ENCODE measurements around the gene HAPSTR1.

Gene HAPSTR1

DNA sequence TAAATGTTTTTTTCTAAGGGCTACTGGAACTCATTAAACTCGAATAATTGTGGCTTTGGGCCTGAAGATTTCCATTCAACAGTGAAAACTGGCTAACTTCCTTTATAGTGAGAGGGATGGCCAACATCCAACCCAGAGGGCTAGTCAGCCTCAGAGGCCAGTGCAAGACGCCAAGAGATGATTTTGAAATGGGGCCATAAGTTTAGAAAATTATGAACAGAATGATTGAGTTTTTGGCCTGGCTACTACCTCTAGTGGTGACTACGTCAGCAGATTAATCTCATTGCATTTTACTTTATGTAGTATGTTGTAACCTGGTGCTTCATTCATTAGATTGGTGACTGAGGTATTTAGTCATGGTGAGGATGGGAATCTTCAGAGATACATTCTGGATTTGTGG is 28.4 kb downstream of the HAPSTR1 start:
- TF ChIP-seq HDGF (IDR thresholded peaks at IDR 0.05; ENCODE audit: borderline replicate concordance), result no peak
- TF ChIP-seq ZNF384 (IDR thresholded peaks at IDR 0.05), result no peak
- no peak for TF ChIP-seq FOXA1 (IDR thresholded peaks at IDR 0.05)
- ChIA-PET CTCF (interaction anchor here (0.6 kb wide), 1 partner anchor 601 kb away, joined by 3 read pairs; no protein-coding TSS in a partner anchor), POLR2A (no interaction called here)
- DNase-seq (ENCODE audit: extremely low spot score), result no peak

GRCh38 chr16:9122342-9122741 is 30.9 kb downstream of the HAPSTR1 start:
- CTCF ChIA-PET, result interaction anchor here (0.8 kb wide), 1 partner anchor 17 kb away, joined by 4 read pairs; no protein-coding TSS in a partner anchor
- no peak for TF ChIP-seq CTBP1 (IDR thresholded peaks at IDR 0.05; ENCODE audit: borderline replicate concordance)
- no peak for TF ChIP-seq L3MBTL2 (conservative IDR thresholded peaks at IDR 0.05)
- POLR2A ChIA-PET, result no interaction called here
- no peak for DNase-seq (ENCODE audit: extremely low spot score)

DNA sequence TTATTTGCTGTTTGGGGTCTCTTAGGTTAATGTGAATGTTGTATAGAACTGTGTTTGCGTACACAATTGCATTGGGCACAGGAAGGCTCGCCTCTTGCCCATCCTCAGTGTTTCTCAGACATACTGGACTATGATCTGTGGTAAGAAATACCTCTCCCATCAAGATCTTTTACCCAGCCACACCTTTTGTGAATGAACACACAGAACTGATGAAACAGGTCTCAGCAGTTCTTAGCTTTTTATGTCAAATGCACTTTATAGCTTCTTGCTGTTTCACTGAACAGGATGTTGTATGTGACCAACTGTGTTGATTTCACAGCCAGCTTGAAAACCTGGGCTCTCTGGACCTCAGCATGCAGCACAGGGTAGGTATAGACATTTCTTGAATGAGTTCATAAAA is 31.5 kb downstream of the HAPSTR1 start:
- no peak for DNase-seq (ENCODE audit: extremely low spot score)
- no peak for TF ChIP-seq TARDBP (IDR thresholded peaks at IDR 0.05)
- TF ChIP-seq SP1 (IDR thresholded peaks at IDR 0.05), result no peak
- TF ChIP-seq, protein P1, sequence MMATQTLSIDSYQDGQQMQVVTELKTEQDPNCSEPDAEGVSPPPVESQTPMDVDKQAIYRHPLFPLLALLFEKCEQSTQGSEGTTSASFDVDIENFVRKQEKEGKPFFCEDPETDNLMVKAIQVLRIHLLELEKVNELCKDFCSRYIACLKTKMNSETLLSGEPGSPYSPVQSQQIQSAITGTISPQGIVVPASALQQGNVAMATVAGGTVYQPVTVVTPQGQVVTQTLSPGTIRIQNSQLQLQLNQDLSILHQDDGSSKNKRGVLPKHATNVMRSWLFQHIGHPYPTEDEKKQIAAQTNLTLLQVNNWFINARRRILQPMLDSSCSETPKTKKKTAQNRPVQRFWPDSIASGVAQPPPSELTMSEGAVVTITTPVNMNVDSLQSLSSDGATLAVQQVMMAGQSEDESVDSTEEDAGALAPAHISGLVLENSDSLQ (IDR thresholded peaks at IDR 0.05), result no peak
- TF ChIP-seq ZNF384 (IDR thresholded peaks at IDR 0.05), result no peak
- TF ChIP-seq ARNT (IDR thresholded peaks at IDR 0.05), result no peak
- no peak for TF ChIP-seq FOXM1 (IDR thresholded peaks at IDR 0.05; ENCODE audit: borderline replicate concordance)
- TF ChIP-seq HDGF (IDR thresholded peaks at IDR 0.05; ENCODE audit: borderline replicate concordance), result no peak
- no peak for TF ChIP-seq NFRKB (IDR thresholded peaks at IDR 0.05)
- TF ChIP-seq SUZ12 (IDR thresholded peaks at IDR 0.05), result no peak
- no peak for TF ChIP-seq L3MBTL2 (conservative IDR thresholded peaks at IDR 0.05)
- no peak for TF ChIP-seq ELF4 (IDR thresholded peaks at IDR 0.05)
- no peak for TF ChIP-seq LEF1 (IDR thresholded peaks at IDR 0.05; ENCODE audit: borderline replicate concordance)
- TF ChIP-seq FOXK2 (IDR thresholded peaks at IDR 0.05), result no peak
- no peak for TF ChIP-seq FOXA1 (IDR thresholded peaks at IDR 0.05)
- no peak for TF ChIP-seq CTBP1 (IDR thresholded peaks at IDR 0.05; ENCODE audit: borderline replicate concordance)
- no peak for TF ChIP-seq BHLHE40 (IDR thresholded peaks at IDR 0.05; ENCODE audit: borderline replicate concordance)
- ChIA-PET POLR2A (no interaction called here), CTCF (interaction anchor here (0.8 kb wide), 1 partner anchor 16 kb away, joined by 4 read pairs; no protein-coding TSS in a partner anchor)

DNA sequence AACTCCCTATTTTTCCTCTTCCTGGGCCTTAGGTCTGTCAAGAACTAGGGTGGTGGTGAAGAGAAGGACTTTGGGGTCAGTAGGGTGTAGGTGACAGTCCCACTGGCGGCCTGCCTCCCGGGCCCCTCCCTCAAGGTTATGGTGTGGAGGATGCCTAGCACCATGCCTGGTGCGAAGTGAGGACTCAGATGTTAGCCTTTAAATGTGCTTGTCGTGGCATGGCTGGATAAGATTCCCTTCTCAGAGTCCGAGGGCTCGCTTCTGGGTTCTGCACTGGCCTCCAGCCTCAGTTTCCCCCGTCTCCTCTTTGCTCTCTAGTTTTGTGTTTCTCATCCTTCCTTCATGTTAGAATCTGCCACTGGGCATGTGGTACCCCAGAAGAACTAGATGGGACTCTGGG is 32.0 kb downstream of the HAPSTR1 start:
- TF ChIP-seq SUZ12 (IDR thresholded peaks at IDR 0.05), result no peak
- TF ChIP-seq FOXK2 (IDR thresholded peaks at IDR 0.05), result no peak
- ChIA-PET POLR2A (no interaction called here), CTCF (no interaction called here)
- no peak for DNase-seq (ENCODE audit: extremely low spot score)

- CTCF ChIA-PET, result no interaction called here
- POLR2A ChIA-PET, result no interaction called here
- no peak for TF ChIP-seq CTBP1 (IDR thresholded peaks at IDR 0.05; ENCODE audit: borderline replicate concordance)
- TF ChIP-seq FOXA1 (IDR thresholded peaks at IDR 0.05), result no peak
- TF ChIP-seq ARNT (IDR thresholded peaks at IDR 0.05), result no peak
- TF ChIP-seq TARDBP (IDR thresholded peaks at IDR 0.05), result no peak
- TF ChIP-seq NFRKB (IDR thresholded peaks at IDR 0.05), result no peak
- TF ChIP-seq LEF1 (IDR thresholded peaks at IDR 0.05; ENCODE audit: borderline replicate concordance), result no peak
- no peak for TF ChIP-seq ZNF384 (IDR thresholded peaks at IDR 0.05)
- no peak for TF ChIP-seq FOXK2 (IDR thresholded peaks at IDR 0.05)
- TF ChIP-seq BHLHE40 (IDR thresholded peaks at IDR 0.05; ENCODE audit: borderline replicate concordance), result no peak
- DNase-seq (ENCODE audit: extremely low spot score), result no peak
Measured at GRCh38 chr16:9123871-9124270, 32.4 kb downstream of the HAPSTR1 start.

DNA sequence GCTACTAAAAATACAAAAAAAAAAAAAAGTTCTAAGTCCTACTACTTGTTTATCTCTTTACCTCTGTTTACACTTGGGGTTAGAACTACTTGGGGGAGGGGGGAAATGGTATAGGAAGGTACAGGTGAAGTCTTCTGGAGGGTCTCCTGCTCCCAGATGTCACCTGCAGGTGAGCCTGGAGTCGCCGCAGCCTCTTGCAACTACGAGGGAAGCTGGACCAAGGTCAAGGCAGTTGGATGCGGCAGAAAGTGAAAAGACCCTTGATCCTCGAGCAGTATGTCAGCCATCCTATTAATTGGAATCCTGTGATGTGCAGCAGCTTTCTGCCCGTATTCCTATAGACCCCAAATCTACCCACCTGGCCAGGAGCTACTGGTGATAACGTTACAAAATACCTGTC is 33.0 kb downstream of the HAPSTR1 start:
- POLR2A ChIA-PET, result interaction anchor here (0.7 kb wide), 1 partner anchor 14 kb away, joined by 4 read pairs; no protein-coding TSS in a partner anchor
- CTCF ChIA-PET, result interaction anchor here (0.6 to 0.9 kb wide), 2 partner anchors 11 to 177 kb away, joined by 3 read pairs; no protein-coding TSS in a partner anchor
- DNase-seq (ENCODE audit: extremely low spot score), result no peak
- TF ChIP-seq L3MBTL2 (conservative IDR thresholded peaks at IDR 0.05), result no peak
- no peak for TF ChIP-seq HDGF (IDR thresholded peaks at IDR 0.05; ENCODE audit: borderline replicate concordance)
- TF ChIP-seq SP1 (IDR thresholded peaks at IDR 0.05), result no peak
- TF ChIP-seq BHLHE40 (IDR thresholded peaks at IDR 0.05; ENCODE audit: borderline replicate concordance), result no peak
- no peak for TF ChIP-seq FOXA1 (IDR thresholded peaks at IDR 0.05)
- no peak for TF ChIP-seq ARNT (IDR thresholded peaks at IDR 0.05)
- TF ChIP-seq ELF4 (IDR thresholded peaks at IDR 0.05), result no peak
- TF ChIP-seq FOXK2 (IDR thresholded peaks at IDR 0.05), result no peak
- TF ChIP-seq FOXM1 (IDR thresholded peaks at IDR 0.05; ENCODE audit: borderline replicate concordance), result no peak
- TF ChIP-seq SUZ12 (IDR thresholded peaks at IDR 0.05), result no peak
- TF ChIP-seq NFRKB (IDR thresholded peaks at IDR 0.05), result no peak
- no peak for TF ChIP-seq CTBP1 (IDR thresholded peaks at IDR 0.05; ENCODE audit: borderline replicate concordance)
- TF ChIP-seq LEF1 (IDR thresholded peaks at IDR 0.05; ENCODE audit: borderline replicate concordance), result no peak
- TF ChIP-seq ZNF384 (IDR thresholded peaks at IDR 0.05), result no peak
- TF ChIP-seq, protein P1 (IDR thresholded peaks at IDR 0.05), result no peak
- no peak for TF ChIP-seq TARDBP (IDR thresholded peaks at IDR 0.05)

GRCh38 chr16:9124908-9125584 is 33.6 kb downstream of the HAPSTR1 start:
- TF ChIP-seq SP1 (IDR thresholded peaks at IDR 0.05), result no peak
- TF ChIP-seq, protein P1 (IDR thresholded peaks at IDR 0.05), result no peak
- TF ChIP-seq HDGF (IDR thresholded peaks at IDR 0.05; ENCODE audit: borderline replicate concordance), result no peak
- TF ChIP-seq FOXK2 (IDR thresholded peaks at IDR 0.05), result no peak
- TF ChIP-seq NFRKB (IDR thresholded peaks at IDR 0.05), result no peak
- TF ChIP-seq LEF1 (IDR thresholded peaks at IDR 0.05; ENCODE audit: borderline replicate concordance), result no peak
- no peak for TF ChIP-seq SUZ12 (IDR thresholded peaks at IDR 0.05)
- TF ChIP-seq TARDBP (IDR thresholded peaks at IDR 0.05), result no peak
- TF ChIP-seq ARNT (IDR thresholded peaks at IDR 0.05), result no peak
- no peak for TF ChIP-seq CTBP1 (IDR thresholded peaks at IDR 0.05; ENCODE audit: borderline replicate concordance)
- TF ChIP-seq ZNF384 (IDR thresholded peaks at IDR 0.05), result no peak
- TF ChIP-seq BHLHE40 (IDR thresholded peaks at IDR 0.05; ENCODE audit: borderline replicate concordance), result no peak
- TF ChIP-seq FOXA1 (IDR thresholded peaks at IDR 0.05), result no peak
- TF ChIP-seq ELF4 (IDR thresholded peaks at IDR 0.05), result no peak
- no peak for TF ChIP-seq FOXM1 (IDR thresholded peaks at IDR 0.05; ENCODE audit: borderline replicate concordance)
- CTCF ChIA-PET, result interaction anchor here (0.6 to 1.1 kb wide), 3 partner anchors 10 to 177 kb away, joined by 3 read pairs; no protein-coding TSS in a partner anchor
- DNase-seq (ENCODE audit: extremely low spot score), result no peak
- POLR2A ChIA-PET, result interaction anchor here (0.7 kb wide), 1 partner anchor 15 kb away, joined by 4 read pairs; no protein-coding TSS in a partner anchor
